Activated T-cell treated with anti-CD3 and anti-CD28 coated beads for 24 hours (primary cell): ENCODE measurements around the gene E2F1.
"Not testable (repeated sequence)": the region's sequence is repeated elsewhere in the genome, so short reads cannot be mapped to it uniquely, and the experiment has no call there.

ENCODE experiments used
- DNase-seq: peaks from one replicate; pipeline ENCODE4 v3.0.0-alpha.2; 2020; ENCODE audit warnings: low read depth

E2F1 gene

GRCh38 chr20:33710681-33711445 lies 24.7 kb upstream of the E2F1 start:
- no peak for DNase-seq

DNA sequence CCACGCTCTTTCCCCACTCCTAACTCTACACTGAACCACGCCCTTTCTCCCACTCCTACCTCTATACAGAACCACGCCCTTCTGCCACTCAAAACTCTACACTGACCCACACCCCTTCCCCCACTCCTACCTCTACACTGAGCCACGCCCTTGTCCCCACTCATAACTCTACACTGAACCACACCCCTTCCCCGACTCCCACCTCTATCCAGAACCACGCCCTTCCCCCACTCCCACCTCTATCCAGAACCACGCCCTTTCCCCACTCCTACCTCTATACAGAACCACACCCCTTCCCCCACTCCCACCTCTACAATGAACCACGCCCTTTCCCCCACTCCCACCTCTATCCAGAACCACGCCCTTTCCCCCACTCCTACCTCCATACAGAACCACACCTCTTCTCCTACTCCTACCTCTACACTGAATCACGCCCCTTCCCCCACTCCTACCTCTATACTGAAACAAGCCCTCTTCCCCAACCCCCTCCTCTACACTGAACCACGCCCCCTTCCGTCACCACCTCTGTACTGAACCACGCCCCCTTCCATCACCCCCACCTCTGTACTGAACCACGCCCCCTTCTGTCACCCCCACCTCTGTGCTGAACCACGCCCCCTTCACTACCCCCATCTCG lies 23.8 kb upstream of the E2F1 start:
- no peak for DNase-seq

- no peak for DNase-seq
Measured at GRCh38 chr20:33709398-33709797, 23.2 kb upstream of the E2F1 start.

- DNase-seq, result no peak
Measured at GRCh38 chr20:33707668-33708067, 21.5 kb upstream of the E2F1 start.

- no peak for DNase-seq
Measured at GRCh38 chr20:33704197-33704924, 18.2 kb upstream of the E2F1 start.

GRCh38 chr20:33703498-33704137 lies 17.4 kb upstream of the E2F1 start:
- no peak for DNase-seq

- no peak for DNase-seq
Measured at GRCh38 chr20:33702861-33703260, 16.7 kb upstream of the E2F1 start.

DNA sequence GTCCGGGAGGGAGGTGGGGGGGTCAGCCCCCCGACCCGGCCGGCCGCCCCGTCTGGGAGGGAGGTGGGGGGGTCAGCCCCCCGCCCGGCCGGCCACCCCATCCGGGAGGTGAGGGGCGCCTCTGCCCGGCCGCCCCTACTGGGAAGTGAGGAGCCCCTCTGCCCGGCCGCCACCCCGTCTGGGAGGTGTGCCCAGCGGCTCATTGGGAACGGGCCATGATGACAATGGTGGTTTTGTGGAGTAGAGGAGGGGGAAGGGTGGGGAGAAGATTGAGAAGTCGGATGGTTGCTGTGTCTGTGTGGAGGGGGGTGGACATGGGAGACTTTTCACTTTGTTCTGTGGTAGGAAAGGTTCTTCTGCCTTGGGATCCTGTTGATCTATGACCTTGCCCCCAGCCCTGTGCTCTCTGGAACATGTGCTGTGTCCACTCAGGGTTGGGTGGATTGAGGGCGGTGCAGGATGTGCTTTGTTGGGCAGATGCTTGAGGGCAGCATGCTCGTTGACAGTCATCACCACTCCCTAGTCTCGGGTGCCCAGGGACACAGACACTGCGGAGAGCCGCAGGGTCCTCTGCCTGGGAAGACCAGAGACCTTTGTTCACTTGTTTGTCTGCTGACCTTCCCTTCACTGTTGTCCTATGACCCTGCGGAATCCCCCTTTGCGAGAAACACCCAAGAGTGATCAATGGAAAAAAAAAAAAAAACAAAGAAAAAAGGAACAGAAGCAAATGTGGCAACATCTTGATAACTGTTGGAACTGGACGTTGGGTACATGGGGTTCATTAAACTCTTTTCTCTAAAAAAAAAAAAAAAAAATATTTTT lies 15.7 kb upstream of the E2F1 start:
- no peak for DNase-seq

- DNase-seq, result not testable (repeated sequence)
Measured at GRCh38 chr20:33700696-33701441, 14.7 kb upstream of the E2F1 start.

GRCh38 chr20:33698966-33699365 lies 12.8 kb upstream of the E2F1 start:
- not testable (repeated sequence) for DNase-seq

DNA sequence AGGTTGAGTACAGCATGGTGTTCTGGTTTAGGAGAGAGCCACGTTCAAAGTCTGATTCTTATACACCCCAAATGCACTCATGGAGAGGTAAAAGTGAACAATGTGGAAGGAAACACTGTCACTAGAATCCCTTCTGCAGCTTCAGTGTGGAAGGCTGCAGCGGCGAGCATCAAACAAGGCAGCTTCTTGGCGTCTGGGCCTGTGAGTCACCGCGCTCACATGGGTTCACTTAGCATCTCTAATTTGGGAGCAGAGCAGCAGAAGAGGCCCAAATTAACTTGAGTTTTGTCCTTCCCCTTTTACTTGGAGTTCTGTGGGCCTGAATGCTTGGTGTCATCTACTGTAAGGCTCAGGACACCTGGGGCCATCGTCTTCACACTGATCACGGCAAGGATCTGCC lies 10.9 kb upstream of the E2F1 start:
- DNase-seq, result no peak

- DNase-seq, result no peak
Measured at GRCh38 chr20:33696448-33696847, 10.3 kb upstream of the E2F1 start.

DNA sequence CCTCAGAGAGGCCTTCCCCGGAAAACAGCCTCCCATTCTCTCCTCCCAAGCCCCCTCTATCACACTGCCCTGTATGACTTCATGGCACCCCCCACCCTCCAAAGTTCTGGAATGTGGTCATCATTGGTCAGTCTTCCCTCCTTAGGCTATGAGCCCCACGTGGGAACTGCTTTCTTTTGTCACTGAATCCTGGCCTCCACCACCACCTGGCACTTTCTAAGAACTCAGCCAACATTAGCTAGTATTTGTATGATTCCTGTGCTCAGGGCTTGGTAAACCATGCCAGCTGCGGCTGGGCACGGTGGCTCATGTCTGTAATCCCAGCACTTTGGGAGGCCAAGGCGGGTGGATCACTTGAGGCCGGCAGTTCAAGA lies 8.4 kb upstream of the E2F1 start:
- no peak for DNase-seq

- DNase-seq, result no peak
Measured at GRCh38 chr20:33693741-33694638, 7.8 kb upstream of the E2F1 start.

- no peak for DNase-seq
Measured at GRCh38 chr20:33693289-33693688, 7.1 kb upstream of the E2F1 start.

- DNase-seq, result no peak
Measured at GRCh38 chr20:33689973-33690372, 3.8 kb upstream of the E2F1 start.

DNA sequence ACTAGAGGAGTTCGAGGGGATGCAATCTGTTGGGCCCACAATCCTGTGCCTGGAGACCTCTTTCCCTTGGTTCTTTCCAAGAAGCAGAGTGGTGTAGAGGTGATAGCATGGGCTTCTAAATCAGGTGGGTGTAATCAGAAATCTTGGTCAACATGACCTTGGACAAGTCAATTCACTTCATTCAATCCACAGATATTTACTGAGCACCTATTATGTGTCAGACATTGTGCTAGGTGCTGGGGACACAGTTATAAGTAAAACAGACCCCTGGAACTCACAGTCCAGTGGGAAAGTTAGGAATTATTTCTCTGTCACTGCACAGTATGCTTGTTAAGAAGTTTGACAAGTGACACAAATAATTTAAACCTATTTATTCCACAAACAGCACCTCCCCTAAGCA lies 3.3 kb upstream of the E2F1 start:
- no peak for DNase-seq

DNA sequence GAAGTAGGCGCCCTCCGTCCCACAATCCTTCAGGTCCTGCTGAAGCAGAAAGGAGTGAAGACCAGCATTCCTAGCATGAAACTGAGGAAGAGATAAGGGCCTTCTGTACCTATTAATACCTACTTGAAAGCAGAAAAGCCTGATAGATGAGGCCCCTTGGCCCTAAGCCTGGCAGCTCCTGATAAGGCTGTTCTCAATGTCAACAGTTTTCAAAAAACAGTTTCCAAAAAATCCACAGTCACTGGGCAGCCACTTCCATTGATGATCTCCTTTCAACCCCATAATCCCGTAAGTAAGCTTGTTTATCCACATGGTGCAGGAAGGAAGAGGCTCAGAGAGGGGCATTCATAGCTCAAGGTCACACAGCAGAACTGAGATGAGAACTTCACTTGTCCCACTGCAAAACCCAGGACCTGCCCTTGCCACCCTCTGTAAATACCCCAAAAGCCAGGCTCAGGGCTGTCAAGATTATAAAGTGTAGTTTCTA lies 2.8 kb upstream of the E2F1 start:
- DNase-seq, result no peak

GRCh38 chr20:33687993-33688937 lies 2.1 kb upstream of the E2F1 start:
- no peak for DNase-seq
